ENCODE data around the gene PHLPP1. TPM values are rescaled to one million over a fixed set of nuclear protein-coding genes. Genes with fewer than 3 reads are reported as not detected.

PHLPP1 gene
- total RNA-seq, 2 donors from 2014 or later, result 8.1 to 11.6 TPM

GRCh38 chr18:62860062-62860461 lies 144.7 kb downstream of the PHLPP1 start:
- TF ChIP-seq CTCF (IDR thresholded peaks at IDR 0.05), result no peak
- Histone ChIP-seq H3K9me3 (no peaks in the 10 kb centered on the region), H3K36me3 (no peaks in the 10 kb centered on the region), H3K4me3 (no peak overlapping the region), H3K27ac (no peak overlapping the region), H3K27me3 (replicated peaks; ENCODE audit: insufficient read depth) (no peaks in the 10 kb centered on the region), H3K4me1 (ENCODE audit: control insufficient read depth in 1 of 2, low read depth in 2 of 2) (peaks cover 3 to 14% of the 10 kb centered on the region in 2 donors)
- DNase-seq (ENCODE audit: low spot score) (no peak), ATAC-seq (ENCODE audit: insufficient number of reproducible peaks, low FRiP score, low read depth) (no peak)

- TF ChIP-seq CTCF (IDR thresholded peaks at IDR 0.05), result no peak
- Histone ChIP-seq H3K9me3 (no peaks in the 10 kb centered on the region), H3K27me3 (replicated peaks; ENCODE audit: insufficient read depth) (no peaks in the 10 kb centered on the region), H3K4me1 (ENCODE audit: control insufficient read depth in 1 of 2, low read depth in 2 of 2) (peaks cover 3 to 19% of the 10 kb centered on the region in 2 donors), H3K27ac (no peak overlapping the region), H3K4me3 (no peak overlapping the region), H3K36me3 (no peaks in the 10 kb centered on the region)
- no peak for DNase-seq (ENCODE audit: low spot score)
- no peak for ATAC-seq (ENCODE audit: insufficient number of reproducible peaks, low FRiP score, low read depth)
These were observed 147.1 kb downstream of the PHLPP1 start for GRCh38 chr18:62862466-62862865.

- Histone ChIP-seq H3K36me3 (no peaks in the 10 kb centered on the region), H3K9me3 (no peaks in the 10 kb centered on the region), H3K27me3 (replicated peaks; ENCODE audit: insufficient read depth) (no peaks in the 10 kb centered on the region), H3K4me3 (no peak overlapping the region), H3K4me1 (ENCODE audit: control insufficient read depth in 1 of 2, low read depth in 2 of 2) (peaks cover 3 to 20% of the 10 kb centered on the region in 2 donors), H3K27ac (no peak overlapping the region)
- TF ChIP-seq CTCF (IDR thresholded peaks at IDR 0.05), result no peak
- DNase-seq (ENCODE audit: low spot score) (no peak), ATAC-seq (ENCODE audit: insufficient number of reproducible peaks, low FRiP score, low read depth) (no peak)
These were observed 148.2 kb downstream of the PHLPP1 start for GRCh38 chr18:62863579-62864001.

GRCh38 chr18:62865498-62865897 lies 150.2 kb downstream of the PHLPP1 start:
- H3K4me3 ChIP-seq, result no peak overlapping the region
- TF ChIP-seq CTCF (IDR thresholded peaks at IDR 0.05), result no peak
- peaks cover 8 to 39% of the 10 kb centered on the region in 2 donors for H3K4me1 ChIP-seq (ENCODE audit: control insufficient read depth in 1 of 2, low read depth in 2 of 2)
- DNase-seq (ENCODE audit: low spot score) (no peak), ATAC-seq (ENCODE audit: insufficient number of reproducible peaks, low FRiP score, low read depth) (no peak)
- no peaks in the 10 kb centered on the region for H3K27me3 ChIP-seq (replicated peaks; ENCODE audit: insufficient read depth)
- no peaks in the 10 kb centered on the region for H3K36me3 ChIP-seq
- no peak overlapping the region for H3K27ac ChIP-seq
- no peaks in the 10 kb centered on the region for H3K9me3 ChIP-seq

GRCh38 chr18:62867534-62867933 lies 152.2 kb downstream of the PHLPP1 start:
- Histone ChIP-seq H3K4me3 (no peak overlapping the region), H3K27me3 (replicated peaks; ENCODE audit: insufficient read depth) (no peaks in the 10 kb centered on the region), H3K36me3 (no peaks in the 10 kb centered on the region), H3K4me1 (ENCODE audit: control insufficient read depth in 1 of 2, low read depth in 2 of 2) (peaks cover 9 to 40% of the 10 kb centered on the region in 2 donors), H3K27ac (no peak overlapping the region), H3K9me3 (no peaks in the 10 kb centered on the region)
- no peak for DNase-seq (ENCODE audit: low spot score)
- no peak for ATAC-seq (ENCODE audit: insufficient number of reproducible peaks, low FRiP score, low read depth)
- no peak for TF ChIP-seq CTCF (IDR thresholded peaks at IDR 0.05)

Data from thoracic aorta (tissue), 2 donors.